HG03095 (cell line): ENCODE measurements around the gene CHDH.

ENCODE experiments used
- ATAC-seq: cut with Tn5 transposase; IDR thresholded peaks from one replicate; pipeline ENCODE4 v1.9.1; 2021; ENCODE audit warnings: moderate library complexity; ENCODE audit not compliant: unreplicated experiment

The CHDH gene

DNA sequence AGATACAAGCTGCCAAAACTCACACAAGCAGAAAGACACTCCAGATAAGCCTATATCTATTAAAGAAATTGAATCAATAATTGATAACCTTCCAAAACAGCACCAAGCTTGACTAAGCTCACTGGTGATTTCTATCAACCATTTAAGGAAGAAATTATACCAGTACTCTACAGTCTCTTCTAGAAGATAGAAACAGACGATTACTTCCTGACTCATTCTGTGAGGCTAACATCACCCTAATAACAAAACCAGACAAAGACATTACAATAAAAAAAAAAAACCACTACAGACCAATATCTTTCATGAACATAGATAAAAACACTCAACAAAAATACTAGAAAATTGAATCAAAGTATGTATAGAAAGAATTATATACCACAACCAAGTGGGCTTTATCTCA is 20.2 kb downstream of the CHDH start:
- ATAC-seq: no peak

DNA sequence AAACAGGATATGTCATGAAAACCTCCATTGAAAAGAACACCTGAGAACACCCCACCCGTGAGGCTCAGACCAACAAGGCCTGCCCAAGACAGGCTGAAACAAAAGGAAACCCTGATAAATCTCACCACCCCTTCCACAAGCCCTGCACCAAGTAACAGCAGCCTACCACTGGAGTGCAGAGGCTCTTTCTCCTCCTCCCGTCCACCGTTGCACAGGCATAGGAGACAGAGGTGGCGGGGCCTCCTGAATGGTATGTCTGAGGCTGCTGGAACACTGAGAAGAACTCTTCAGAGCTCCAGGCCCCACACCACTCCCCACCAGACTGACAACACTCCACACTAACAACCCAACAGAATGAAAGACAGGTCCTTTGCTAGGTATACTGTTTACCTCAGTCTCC is 21.4 kb downstream of the CHDH start:
- ATAC-seq: no peak

DNA sequence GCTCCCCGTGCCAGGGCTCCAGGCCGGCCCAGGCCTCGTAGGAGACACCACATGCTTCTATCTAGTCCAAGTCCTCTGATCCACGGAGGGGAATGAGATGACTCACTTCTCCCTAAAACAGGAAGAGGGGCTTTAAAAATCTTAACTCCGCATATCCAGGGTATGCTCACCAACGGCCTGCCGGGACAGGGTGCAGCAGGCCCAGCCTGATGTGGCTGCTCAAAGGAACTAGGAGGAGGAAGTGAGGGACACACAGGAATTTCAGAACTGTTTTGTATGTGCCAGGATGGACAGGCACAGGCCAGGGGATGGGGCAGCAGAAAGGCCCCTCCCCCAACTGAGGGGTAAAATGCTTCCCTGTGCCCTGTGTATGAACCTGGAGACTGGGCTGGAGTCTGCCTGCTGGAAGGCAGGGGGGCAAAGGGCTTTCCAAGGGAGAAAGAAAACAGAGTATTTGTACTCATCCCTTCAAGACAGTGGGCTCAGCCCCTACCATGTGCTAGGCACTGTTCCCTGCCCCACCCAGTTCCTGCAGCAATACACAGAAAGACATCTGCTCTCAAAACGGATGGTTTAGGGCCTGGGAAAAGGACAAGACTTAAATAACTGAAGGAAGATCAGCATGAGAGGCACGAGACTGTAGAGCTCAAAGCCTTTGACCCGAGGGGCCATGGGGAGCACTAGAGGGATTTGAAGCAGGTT is 22.1 kb downstream of the CHDH start:
- no peak for ATAC-seq

DNA sequence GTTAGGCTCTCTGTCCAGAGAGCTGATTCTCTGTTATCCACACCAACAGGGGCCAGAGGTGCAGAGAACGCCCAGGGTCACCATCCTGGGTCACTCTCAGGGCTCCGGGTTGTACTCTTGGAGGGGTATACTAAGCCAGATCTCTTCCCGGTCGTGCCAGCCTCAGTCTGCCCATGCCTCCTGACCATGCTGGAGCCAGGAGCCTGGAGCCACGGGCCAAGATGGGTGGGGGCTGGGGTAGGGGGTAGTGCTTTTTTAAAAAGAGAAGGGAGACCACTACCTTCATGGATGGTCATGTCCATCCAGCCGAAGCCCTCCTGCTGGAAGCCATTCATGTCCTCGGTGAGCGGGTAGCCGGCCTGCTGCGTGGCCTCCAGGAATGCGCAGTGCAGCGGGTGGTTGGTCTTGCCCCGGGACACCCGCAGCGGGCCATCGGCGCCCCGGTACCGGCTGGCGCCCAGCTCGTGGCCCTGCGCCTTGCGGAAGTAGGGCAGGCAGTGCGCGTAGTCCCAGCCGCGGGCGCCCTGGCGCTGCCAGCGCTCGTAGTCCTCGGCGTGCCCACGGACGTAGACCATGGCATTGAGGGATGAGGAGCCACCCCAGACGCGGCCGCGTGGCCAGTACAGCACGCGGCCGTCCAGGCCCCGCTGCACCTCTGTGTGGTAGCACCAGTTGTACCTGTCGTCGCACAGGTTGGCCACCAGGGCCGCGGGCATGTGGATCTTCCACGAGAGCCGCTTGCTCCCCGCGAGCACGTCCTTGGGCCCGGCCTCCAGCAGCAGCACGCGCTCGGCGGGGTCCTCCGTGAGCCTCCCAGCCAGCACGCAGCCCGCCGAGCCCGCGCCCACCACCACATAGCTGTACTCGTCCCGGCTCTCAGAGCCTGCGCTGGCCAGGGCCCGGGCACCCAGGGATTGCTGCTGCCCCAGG is 22.9 kb downstream of the CHDH start:
- ATAC-seq: no peak

DNA sequence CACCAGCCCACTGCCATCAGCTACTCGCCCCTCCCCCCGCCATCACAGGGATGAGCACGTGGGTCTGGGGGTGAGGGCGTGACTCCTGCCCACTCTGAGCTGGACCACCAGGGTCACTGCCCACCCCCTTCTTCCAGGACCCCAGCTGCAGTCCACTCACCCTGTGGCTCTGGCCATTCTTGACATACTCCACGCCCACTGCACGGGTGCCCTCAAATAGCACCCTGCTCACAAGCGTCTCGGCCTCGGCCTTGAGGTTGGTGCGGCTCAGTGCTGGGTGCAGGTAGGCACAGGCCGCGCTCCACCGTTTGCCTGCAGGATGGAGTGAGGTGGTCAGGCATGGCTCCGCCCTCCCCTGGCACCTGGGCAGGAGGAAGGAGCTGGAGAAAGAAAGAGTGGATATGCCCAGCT is 23.9 kb downstream of the CHDH start:
- no peak for ATAC-seq

DNA sequence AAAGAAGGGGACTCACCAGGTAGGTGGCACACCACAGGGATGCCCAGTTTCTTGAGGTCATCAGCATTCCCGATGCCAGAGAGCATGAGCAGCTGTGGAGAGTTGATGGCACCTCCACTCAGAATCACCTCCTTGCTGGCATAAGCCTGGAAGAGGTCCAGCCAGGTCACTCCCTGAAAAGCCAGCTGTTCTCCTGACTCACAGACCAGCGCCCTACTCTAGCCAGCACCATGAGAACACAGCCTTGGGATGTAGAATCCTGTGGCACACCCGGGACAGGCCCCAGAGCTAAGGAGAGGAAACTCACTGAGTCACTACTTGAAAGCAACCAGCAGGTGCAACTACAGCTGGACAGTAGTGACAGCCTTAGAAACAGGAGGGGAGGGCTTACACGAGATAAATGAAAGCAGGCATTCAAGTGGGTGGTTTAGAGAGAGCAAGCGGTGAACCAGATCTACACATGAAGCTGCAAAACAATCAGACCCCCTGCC is 24.5 kb downstream of the CHDH start:
- no peak for ATAC-seq

DNA sequence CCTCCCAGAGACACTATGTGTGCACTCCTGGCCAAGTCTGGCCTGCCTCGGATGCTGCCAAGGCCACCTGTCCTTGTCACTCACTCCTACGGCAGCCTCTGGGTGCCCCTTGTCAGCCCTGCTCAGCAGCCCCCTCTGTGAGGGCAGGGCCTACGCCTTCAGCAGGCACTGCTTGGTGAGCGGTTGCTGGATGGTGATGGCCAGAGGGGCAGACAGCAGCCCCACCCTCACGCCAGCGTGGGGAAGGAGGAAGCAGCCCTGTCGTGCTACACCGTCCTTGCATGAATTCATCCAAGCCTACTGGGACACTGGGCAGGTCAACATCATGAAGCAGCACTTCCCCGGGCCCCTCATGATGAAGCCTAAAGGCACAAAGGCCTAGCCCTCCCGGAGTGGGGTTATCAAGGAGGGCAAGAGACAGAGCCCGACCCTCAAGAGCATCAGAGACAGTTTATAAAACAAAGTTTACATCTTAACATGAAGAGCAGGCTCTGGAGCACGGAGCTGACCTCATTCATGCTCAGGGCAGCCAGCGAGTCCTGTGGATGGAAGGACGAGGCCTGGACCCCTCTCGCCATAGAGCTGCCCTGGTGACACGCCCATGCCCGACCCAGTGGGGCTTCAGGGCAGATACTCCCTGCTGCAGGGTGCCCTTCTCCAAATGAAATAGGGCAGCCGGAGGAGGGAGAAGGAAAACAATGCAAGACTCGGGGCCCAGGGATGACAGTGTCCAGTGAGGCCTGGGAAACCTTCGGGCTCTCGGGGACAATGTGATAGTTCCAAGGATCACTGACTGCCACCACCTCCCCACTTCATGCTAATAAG is 25.3 kb downstream of the CHDH start:
- no peak for ATAC-seq

DNA sequence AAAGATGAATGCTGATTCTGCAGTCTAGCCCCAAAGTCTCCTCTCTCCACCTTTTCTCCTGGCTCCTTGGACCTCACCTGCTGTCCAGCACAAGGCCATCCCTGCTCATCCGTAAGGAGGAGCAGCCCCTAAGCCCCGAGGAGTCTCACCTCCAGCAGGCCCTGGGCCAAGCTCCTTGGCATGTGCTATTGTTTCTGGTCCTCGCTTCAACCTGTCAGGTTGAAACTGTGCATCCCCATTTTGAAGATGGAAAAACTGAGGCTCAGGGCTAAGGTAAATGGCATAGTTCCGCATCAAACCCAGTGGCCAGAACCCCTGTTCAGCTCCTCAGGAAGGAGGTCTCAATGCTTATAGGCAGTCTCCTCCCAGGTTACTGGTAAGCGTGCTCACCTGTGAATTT is 26.1 kb downstream of the CHDH start:
- no peak for ATAC-seq

DNA sequence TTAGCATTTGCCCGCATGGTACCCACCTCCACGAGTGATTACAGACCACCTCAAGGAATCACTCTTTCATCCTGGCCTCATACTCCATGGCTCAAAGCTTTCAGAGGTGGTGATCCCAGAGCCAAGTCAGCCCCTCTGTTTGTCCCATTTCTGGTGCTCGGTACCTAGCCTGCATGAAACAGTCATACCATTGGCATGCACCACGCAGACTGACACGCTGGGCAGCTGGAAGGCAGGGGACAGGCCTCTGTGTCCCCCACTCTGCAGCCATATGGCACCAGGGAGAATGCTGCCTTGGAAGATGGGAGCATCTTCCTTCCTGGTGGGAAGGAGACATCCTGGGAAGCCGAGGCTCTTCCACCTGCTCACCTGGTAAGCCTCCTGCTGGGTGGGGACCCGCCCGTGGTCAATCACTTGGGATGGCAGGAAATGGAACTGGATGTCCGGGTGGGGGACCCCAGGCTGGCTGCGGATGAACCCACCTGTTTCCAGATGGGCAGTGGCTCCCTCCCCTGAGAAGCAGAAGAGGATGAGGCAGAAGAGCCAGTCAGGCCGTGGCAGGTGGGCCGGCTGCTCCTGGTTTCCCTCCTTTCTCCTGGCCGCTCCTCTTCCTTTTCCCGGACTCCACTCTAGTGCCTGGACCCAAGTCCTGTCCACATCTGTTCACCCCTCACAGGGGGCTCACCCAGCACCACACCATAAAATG is 26.9 kb downstream of the CHDH start:
- ATAC-seq: no peak

DNA sequence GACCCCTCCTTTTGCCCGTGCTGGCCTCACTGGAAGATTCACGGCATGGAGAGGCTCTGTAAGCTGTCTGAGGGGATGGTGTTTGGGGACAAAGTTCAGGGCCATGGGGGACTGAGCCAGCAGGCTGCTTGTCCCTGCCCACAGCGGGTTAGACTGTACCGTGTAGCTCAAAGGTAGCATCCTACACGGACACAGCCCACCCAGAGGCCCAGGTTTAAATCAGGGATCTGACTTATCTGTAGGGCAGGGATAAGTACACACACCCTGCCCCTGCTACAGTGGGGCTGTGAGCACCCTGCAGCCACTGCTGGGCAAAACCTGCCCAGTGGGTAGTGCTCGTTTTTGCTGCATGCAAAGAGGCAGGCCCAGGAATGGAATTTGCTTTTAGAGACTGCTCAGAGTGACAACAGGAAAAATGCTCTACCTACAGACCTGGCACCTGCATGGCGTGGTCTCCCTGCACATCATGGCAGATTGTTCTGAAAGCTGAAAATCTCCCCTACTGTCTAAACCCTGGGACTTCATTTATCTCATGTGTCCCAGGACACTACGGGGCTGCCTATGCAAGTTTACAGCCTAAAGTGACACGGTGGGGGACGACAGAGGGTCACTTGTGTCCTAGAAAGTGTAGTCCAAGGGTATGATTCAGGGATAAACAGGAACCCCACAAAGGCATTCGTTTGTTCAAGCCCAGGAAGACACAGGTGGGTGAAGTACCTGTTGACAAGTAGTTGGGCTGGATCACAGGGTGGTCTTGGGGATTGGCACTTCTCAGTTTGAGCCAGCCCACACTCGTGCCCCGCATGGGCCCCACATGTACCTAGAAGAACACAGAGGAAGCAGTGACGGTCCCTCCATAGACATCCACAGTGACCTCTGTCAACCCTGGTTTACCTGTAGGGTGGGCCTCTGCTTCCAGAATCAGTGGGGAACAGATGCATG is 27.7 kb downstream of the CHDH start:
- ATAC-seq: no peak

DNA sequence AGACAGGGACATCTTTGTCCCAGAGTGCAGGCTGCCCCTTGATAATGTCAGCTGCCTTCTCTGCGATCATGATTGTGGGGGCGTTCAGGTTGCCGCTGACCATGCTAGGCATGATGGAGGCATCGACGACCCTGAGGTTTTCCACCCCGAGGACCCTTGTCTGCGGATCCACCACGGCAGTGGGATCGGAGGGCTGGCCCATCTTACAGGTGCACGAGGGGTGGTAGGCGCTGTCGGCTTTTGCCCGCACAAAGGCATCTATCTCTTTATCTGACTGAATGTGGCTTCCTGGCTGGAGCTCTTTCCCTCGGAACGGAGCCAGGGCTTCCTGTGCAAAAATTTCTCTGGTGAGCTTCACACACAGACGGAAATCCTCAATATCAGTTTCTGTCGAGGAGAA is 28.4 kb downstream of the CHDH start:
- ATAC-seq: no peak

DNA sequence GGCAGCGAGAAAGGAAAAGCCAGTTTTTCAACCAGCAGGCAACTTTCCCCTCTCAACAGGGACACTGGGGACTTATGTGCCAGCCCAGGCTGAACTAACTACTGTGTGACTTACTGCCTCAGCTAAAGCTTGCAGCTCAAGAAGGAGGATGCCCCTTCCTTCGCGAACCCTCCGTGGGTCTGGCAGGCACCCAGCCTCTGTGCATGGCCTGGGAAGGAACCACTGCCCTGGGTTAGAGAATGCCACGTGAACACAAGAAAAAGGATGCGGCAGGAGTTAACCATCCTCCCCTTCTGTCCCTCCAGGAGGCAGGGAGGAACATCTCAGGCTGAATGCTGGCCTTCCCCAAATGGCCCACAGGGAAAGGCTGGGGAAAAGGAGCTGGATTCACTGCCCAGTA is 29.0 kb downstream of the CHDH start:
- ATAC-seq: no peak

DNA sequence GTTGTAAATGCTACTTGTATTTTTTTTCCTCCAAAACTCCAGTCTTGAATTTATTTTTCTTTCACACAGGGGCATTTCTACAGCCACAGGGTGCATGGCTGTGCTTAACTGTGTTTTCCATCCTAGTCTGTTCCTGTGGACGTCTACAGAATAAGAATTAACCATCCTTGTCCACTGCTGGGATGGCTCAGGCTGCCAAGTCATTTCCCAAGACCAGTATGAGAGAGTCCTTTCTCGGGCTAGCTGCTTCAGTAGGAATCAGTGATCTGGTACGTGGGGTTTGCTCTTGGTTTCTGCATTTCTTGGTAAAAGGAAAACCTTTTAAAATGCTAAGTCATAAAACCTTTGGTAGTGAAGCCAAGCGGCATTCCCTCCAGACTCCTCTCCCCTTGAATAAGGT is 29.8 kb downstream of the CHDH start:
- ATAC-seq: no peak

DNA sequence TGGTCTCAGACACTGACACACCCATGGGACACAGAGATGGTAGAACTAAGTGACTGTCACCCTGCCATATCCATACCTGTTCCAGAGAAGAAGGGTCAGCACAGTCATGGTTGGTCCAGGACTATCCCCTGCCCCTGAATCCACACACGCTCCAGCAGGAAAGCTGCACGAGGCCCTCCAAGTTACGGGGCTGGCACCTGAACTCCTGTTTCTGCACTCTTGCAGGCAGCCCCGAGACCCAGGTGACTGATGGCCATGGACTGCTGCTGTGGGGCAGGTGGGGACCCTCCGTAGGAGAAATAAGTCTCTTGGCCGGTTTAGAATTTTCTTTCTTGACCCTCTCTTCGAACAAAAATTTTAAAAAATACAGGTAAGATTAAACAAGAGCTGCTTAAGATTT is 30.6 kb downstream of the CHDH start:
- ATAC-seq: no peak

DNA sequence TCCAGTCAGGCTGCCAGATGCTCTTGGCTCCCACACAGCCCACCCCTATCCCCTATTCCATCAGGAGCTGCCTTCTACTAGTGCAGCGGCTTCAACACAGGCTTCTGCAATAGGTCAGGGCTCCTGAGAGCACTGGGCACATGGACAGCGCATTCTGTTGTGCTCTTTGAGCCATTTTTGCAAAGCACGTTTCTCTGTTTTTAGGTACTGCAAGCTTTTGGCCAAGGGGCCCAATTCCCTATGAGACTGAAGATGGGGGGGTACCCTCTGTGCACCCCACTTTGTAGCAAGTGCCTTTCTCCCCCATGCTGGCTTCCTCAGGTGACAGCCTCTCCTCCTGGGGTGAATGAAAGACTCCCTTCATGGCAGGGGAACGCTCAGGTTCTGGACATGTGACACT is 31.2 kb downstream of the CHDH start:
- ATAC-seq: no peak

DNA sequence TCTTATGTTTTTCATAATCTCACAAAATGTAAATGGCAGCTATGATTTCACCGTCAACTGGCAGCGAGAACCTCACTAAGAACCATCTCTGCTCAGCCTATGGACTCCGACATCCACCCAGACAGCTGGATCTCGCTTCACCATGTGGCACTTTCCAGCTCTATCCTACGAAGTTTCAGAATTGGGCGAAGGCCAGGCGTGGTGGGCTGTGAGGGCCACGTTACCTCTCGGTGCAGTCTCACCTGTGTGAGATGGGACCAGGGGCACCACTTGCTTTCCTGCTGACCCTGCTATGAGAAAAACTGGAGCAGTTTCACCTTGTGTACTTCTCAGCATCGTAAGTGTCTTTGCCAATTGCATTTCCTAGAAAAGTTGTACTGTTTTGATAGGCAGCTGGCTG is 32.3 kb downstream of the CHDH start:
- ATAC-seq: no peak

DNA sequence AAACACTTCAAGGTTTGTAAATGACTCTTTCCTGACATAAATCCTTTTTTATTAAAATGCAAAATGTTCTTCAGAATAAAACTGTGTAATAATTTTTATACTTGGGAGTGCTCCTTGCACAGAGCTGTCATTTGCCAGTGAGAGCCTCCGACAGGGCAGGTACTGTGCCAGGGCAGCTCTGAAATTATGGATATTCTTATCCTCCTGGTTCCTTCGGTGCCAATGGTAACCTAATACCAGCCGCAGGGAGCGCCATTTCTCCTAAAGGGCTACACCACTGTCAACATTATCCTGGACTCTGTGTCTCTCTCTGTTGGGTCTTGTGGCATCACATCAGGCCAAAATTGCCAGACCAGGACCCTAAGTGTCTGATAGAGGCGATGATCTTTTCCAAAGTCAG is 33.0 kb downstream of the CHDH start:
- ATAC-seq: no peak

DNA sequence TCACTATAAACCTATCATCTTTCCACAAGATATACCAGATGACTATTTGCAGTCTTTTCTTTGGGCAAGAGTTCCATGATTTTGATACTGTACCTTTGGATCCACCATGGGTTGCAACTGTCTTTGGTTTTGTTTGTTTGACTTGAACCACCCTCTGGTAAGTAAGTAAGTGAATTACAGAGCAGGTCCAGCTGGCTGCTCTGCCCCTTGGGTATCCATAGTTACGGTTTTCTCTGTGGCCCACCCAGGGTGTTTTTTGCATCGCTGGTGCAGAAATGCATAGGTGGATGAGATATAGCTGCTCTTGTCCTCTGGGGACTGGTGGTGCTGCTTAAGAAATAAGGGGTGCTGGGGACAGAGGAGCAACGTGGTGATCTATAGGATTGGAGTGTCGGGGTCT is 33.8 kb downstream of the CHDH start:
- no peak for ATAC-seq

DNA sequence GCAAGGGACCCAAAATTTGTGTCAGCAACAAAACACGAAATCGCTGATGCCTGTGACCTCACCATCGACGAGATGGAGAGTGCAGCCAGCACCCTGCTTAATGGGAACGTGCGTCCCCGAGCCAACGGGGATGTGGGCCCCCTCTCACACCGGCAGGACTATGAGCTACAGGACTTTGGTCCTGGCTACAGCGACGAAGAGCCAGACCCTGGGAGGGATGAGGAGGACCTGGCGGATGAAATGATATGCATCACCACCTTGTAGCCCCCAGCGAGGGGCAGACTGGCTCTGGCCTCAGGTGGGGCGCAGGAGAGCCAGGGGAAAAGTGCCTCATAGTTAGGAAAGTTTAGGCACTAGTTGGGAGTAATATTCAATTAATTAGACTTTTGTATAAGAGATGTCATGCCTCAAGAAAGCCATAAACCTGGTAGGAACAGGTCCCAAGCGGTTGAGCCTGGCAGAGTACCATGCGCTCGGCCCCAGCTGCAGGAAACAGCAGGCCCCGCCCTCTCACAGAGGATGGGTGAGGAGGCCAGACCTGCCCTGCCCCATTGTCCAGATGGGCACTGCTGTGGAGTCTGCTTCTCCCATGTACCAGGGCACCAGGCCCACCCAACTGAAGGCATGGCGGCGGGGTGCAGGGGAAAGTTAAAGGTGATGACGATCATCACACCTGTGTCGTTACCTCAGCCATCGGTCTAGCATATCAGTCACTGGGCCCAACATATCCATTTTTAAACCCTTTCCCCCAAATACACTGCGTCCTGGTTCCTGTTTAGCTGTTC is 34.9 kb downstream of the CHDH start:
- ATAC-seq: no peak
